Esophagus mucosa (tissue), 1 donor: ENCODE data around the gene GDPD4. TPM values are rescaled to one million over a fixed set of nuclear protein-coding genes. Genes with fewer than 3 reads are reported as not detected.

Experiments
- ATAC-seq: fragments of 200-7000 bp; cut with Tn5 transposase; one replicate; pipeline ENCODE4 v1.9.1; 2020
- total RNA-seq: library from RNA; stranded (reverse); gene quantifications from one replicate; pipeline ENCODE4 v1.2.4, GENCODE V29; 2023
- donor health status: DM: yes; HTN: yes; CAD: no.

The GDPD4 gene
- total RNA-seq, 1 donor from 2014 or later: not detected

- ATAC-seq: no peak
These were observed 128.9 kb downstream of the GDPD4 start for GRCh38 chr11:77172666-77172982.

GRCh38 chr11:77171885-77172665 is 129.4 kb downstream of the GDPD4 start:
- no peak for ATAC-seq

GRCh38 chr11:77171254-77171653 is 130.2 kb downstream of the GDPD4 start:
- no peak for ATAC-seq

DNA sequence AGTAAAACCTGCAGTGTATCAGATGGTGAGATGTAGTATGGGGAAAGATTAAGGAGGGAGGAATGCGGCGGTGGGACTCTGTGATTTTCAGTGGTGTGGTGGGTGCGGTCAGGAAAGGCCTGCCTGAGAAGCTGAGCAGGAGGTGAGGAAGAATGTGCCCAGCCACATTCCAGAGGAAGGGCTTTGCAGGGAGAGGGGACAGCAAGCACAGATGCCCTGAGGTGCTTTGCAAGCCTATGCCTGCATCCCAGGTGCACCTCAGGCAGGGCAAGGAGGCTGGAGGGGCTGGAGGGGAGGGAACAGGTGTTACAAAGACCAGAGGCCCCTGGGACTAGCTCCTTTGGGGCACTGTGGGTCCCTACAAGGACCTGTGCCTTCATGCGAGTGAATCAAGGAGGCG is 131.4 kb downstream of the GDPD4 start:
- no peak for ATAC-seq

DNA sequence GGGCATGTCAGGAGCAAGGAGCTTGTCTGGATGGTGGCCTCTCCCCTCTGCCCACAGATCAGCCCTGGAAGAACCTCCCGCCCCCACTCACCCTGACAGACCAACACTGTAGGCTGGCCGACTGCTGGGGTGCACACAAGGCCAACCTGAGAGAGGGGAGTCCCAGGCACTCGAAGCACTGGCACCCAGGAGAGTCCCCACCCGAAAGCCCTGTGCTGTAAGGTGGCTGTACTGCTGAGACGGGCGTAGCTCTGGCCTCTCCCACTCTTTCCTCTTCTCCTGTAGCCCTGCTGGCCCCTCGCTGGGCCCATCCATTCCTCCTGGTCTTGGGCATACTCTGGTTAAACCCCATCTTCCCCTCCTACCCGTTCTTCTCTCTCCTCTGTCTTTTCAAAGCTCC is 133.7 kb downstream of the GDPD4 start:
- no peak for ATAC-seq

- ATAC-seq: no peak
These were observed 134.3 kb downstream of the GDPD4 start for GRCh38 chr11:77167111-77167626.

Other genes starting within 250 kb of the GDPD4 start
- 30.4 TPM for gene CAPN5, start 234.7 kb downstream of the GDPD4 start, total RNA-seq
- gene OMP, start 198.8 kb downstream of the GDPD4 start, total RNA-seq: not detected
- 0.96 TPM for gene MYO7A, start 173.4 kb downstream of the GDPD4 start, total RNA-seq
- 29.2 TPM for gene PAK1, start 172.4 kb upstream of the GDPD4 start, total RNA-seq